Uterus (tissue), 4 donors: ENCODE results near the gene GPRIN2. TPM values are rescaled to one million over a fixed set of nuclear protein-coding genes. Genes with fewer than 3 reads are reported as not detected.
"Not testable (repeated sequence)": the region's sequence is repeated elsewhere in the genome, so short reads cannot be mapped to it uniquely, and the experiment has no call there.

Experiments
- DNase-seq, 2 donors: peaks; one replicate each; pipeline ENCODE4 v3.0.0-alpha.2; 2019 to 2020
- H3K27ac ChIP-seq, 2 donors: fragments of 200-600 bp; sonication (generic); 1 replicate in 1 of 2; 2 replicates in 1 of 2; pipeline ENCODE4 v1.5.1; 2016 to 2018
- H3K27me3 ChIP-seq, 2 donors: fragments of 200-600 bp; sonication (generic); one replicate each; pipeline ENCODE4 v1.5.1; 2018 to 2019; ENCODE audit warnings: control low read depth in 1 of 2
- H3K36me3 ChIP-seq, 2 donors: fragments of 200-600 bp; sonication (generic); one replicate each; pipeline ENCODE4 v1.5.1; 2019; ENCODE audit warnings: control low read depth in 1 of 2
- H3K4me1 ChIP-seq, 2 donors: fragments of 200-600 bp; sonication (generic); one replicate each; pipeline ENCODE4 v1.5.1; 2018 to 2019; ENCODE audit warnings: control low read depth in 1 of 2
- H3K4me3 ChIP-seq, 2 donors: fragments of 200-600 bp; sonication (generic); 1 replicate in 1 of 2; 2 replicates in 1 of 2; pipeline ENCODE4 v1.5.1; 2018 to 2019; ENCODE audit warnings: mild to moderate bottlenecking in 1 of 2
- H3K9me3 ChIP-seq, 2 donors: fragments of 200-600 bp; sonication (generic); one replicate each; pipeline ENCODE4 v1.5.1; 2019; ENCODE audit warnings: control low read depth in 1 of 2
- CTCF ChIP-seq, 4 experiments: fragments of 200-600 bp in 2 of 4; fragments of 450-650 bp in 2 of 4; sonication (generic) in 2 of 4; IDR thresholded peaks; one replicate each; pipeline ENCODE4 v1.5.1; 2016 to 2019; ENCODE audit warnings: antibody characterized with exemption in 4 of 4, mild to moderate bottlenecking in 2 of 4, moderate library complexity in 1 of 4
- POLR2A ChIP-seq, 2 donors: fragments of 450-650 bp; IDR thresholded peaks; one replicate each; pipeline ENCODE4 v1.6.1; 2016; ENCODE audit warnings: antibody characterized with exemption in 2 of 2, mild to moderate bottlenecking in 1 of 2, moderate library complexity in 1 of 2
- intact Hi-C: fragments of 100-400 bp; cut with DNase I; formaldehyde crosslinking; loops from one replicate; pipeline ENCODE4 v1.15.1; 2023; ENCODE audit warnings: low total_unique reads
- total RNA-seq, 4 donors: library from RNA; depleted of rRNA in 3 of 4; stranded (reverse); fragments of >200 nt in 3 of 4; gene quantifications; one replicate each; pipeline versions ENCODE4 v1.1.0 to v1.2.4, GENCODE V29; 2014 to 2023
- donor health status: DM: yes; HTN: yes; CAD: no.

Gene GPRIN2
- total RNA-seq, 4 donors from 2014 or later = 3.5 TPM; not detected in 3

- not testable (repeated sequence) for H3K4me1 ChIP-seq
Observed at GRCh38 chr10:46565591-46566332, 9.3 kb upstream of the GPRIN2 start.

GRCh38 chr10:46560952-46561351, 4.5 kb upstream of the GPRIN2 start:
- no peak for TF ChIP-seq CTCF (IDR thresholded peaks at IDR 0.05)
- no peak for TF ChIP-seq POLR2A (IDR thresholded peaks at IDR 0.05)
- no peak overlapping the region for H3K27ac ChIP-seq
- H3K9me3 ChIP-seq = no peaks in the 10 kb centered on the region
- no peaks in the 10 kb centered on the region for H3K36me3 ChIP-seq
- H3K4me3 ChIP-seq = no peak overlapping the region
- H3K4me1 ChIP-seq = peaks cover 0 to 10% of the 10 kb centered on the region in 2 donors
- peaks cover 0 to 20% of the 10 kb centered on the region in 2 donors for H3K27me3 ChIP-seq
- intact Hi-C loops = no loop called here
- peak in 1 of 2 donors; percentile 3 for DNase-seq

More at GRCh38 chr10:46565591-46566332, 9.3 kb upstream of the GPRIN2 start:
- peak; percentile 27 to 36 for DNase-seq
- H3K9me3 ChIP-seq, H3K36me3 ChIP-seq, intact Hi-C loops, H3K27me3 ChIP-seq, H3K27ac ChIP-seq, H3K4me3 ChIP-seq: not testable (repeated sequence)
- TF ChIP-seq CTCF (IDR thresholded peaks at IDR 0.05) = peak; percentile 36 to 64 (median 47)

- Histone ChIP-seq H3K27ac (no peak overlapping the region), H3K27me3 (peaks cover 0 to 20% of the 10 kb centered on the region in 2 donors)
Observed at GRCh38 chr10:46560381-46560780, 3.9 kb upstream of the GPRIN2 start.

GRCh38 chr10:46559231-46559671, 2.8 kb upstream of the GPRIN2 start:
- peaks cover 0 to 12% of the 10 kb centered on the region in 2 donors for H3K4me1 ChIP-seq
- DNase-seq = peak in 1 of 2 donors; percentile 8
- H3K27me3 ChIP-seq = peaks cover 0 to 20% of the 10 kb centered on the region in 2 donors
- no peak for TF ChIP-seq CTCF (IDR thresholded peaks at IDR 0.05)
- TF ChIP-seq POLR2A (IDR thresholded peaks at IDR 0.05) = no peak
- H3K9me3 ChIP-seq = no peaks in the 10 kb centered on the region
- no peak overlapping the region for H3K4me3 ChIP-seq
- no peaks in the 10 kb centered on the region for H3K36me3 ChIP-seq
- no peak overlapping the region for H3K27ac ChIP-seq
- intact Hi-C loops = no loop called here

More at GRCh38 chr10:46560381-46560780, 3.9 kb upstream of the GPRIN2 start:
- no peaks in the 10 kb centered on the region for H3K36me3 ChIP-seq
- H3K9me3 ChIP-seq = no peaks in the 10 kb centered on the region
- intact Hi-C loops = no loop called here
- peak in 1 of 2 donors; percentile 10 for DNase-seq
- peaks cover 0 to 12% of the 10 kb centered on the region in 2 donors for H3K4me1 ChIP-seq
- TF ChIP-seq POLR2A (IDR thresholded peaks at IDR 0.05) (no peak), CTCF (IDR thresholded peaks at IDR 0.05) (no peak)
- no peak overlapping the region for H3K4me3 ChIP-seq

GRCh38 chr10:46558392-46559185, 2.1 kb upstream of the GPRIN2 start:
- intact Hi-C loops = no loop called here
- DNase-seq = peak in 1 of 2 donors; percentile 10
- H3K27me3 ChIP-seq = peaks cover 0 to 20% of the 10 kb centered on the region in 2 donors
- no peak overlapping the region for H3K27ac ChIP-seq
- no peaks in the 10 kb centered on the region for H3K9me3 ChIP-seq
- H3K36me3 ChIP-seq = no peaks in the 10 kb centered on the region
- H3K4me3 ChIP-seq = no peak overlapping the region
- TF ChIP-seq POLR2A (IDR thresholded peaks at IDR 0.05) = no peak
- no peak for TF ChIP-seq CTCF (IDR thresholded peaks at IDR 0.05)
- H3K4me1 ChIP-seq = peaks cover 0 to 12% of the 10 kb centered on the region in 2 donors
